Stimulated activated CD4-positive, alpha-beta T cell treated with anti-CD3 and anti-CD28 coated beads, Interleukin-15, amount 100 ng/mL, for 1 hour (primary cell): ENCODE data around the gene EN2.

ENCODE experiments used
- DNase-seq, 2 donors: peaks; one replicate each; pipeline ENCODE4 v3.0.0-alpha.2; 2020; ENCODE audit warnings: low read depth in 1 of 2, low spot score in 1 of 2

The EN2 gene

DNA sequence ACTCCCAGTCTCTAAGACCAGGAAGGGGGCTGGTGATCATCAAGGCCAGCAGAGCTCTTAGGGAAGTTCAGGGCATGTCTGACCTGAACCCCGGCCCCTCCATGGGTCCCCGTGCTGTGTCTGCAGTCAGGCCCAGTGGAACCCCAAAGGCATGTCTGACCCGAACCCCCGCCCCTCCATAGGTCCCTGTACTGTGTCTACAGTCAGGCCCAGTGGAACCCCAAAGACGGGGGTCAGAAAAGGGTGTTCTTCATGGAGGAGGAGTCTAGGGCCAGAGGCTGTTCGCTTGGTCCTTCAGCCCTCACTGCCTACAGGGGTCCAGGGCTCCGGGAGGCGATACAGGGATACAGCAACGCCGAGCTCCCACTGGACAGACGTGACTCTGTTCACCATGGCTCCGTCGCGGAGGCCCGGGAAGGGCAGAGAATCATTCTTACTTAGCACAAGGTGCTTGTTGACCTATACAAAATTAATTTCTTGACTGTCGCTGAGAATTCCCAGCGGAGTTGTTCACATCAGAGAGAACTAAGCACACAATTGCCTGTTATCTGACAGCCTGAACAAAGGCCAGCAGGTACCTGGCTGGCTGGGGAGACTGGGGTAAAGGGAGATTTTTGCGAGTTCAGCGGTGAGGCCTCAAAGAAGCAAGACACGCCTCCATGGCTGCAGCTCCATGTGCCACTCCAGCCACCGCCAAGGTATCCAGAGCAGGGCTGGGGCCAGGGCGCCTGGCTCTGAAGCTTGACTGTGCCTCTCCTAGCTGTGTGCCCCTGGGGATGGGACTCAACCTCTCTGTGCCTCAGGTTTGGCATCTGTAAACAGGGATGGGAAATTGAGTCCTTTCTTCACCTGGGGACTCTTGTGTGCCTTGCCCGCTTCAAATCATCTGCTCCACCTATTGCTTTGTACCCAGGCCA, 26.8 kb downstream of the EN2 start:
- DNase-seq, result no peak

GRCh38 chr7:155486783-155487508, 29.0 kb downstream of the EN2 start:
- no peak for DNase-seq

GRCh38 chr7:155487509-155488482, 29.9 kb downstream of the EN2 start:
- DNase-seq, result no peak

DNA sequence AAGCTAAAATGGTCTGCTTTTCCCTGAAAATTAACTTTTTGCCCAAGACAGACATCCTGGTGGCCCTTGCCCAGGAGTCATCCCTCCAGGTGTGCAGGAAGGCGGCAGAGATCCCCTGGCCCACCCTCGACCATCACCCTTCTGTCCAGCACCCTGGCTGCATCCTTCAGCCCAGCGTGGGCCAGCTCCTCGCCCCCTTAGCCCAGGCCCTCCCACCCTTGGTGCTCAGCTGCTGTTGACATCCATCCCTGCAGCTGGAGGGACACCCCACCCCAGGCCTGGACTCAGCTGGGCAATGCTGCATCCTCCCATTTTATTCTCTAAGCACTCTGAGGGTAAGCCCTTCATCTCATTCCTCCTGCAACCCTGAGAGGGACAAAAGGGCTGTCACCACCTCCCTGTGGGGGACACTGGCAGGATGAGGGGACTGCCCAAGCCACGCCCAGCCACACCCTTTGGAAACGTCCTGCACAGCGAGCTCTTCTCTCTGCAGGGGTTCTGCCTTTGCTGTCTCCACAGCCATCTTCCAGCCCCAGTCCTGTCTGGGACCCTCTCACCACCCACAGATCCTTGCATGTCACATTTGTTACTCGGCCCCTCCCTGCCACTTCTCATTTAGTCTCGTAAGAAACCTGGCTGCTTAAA, 30.7 kb downstream of the EN2 start:
- no peak for DNase-seq

- DNase-seq, result no peak
Observed at GRCh38 chr7:155489158-155489840, 31.4 kb downstream of the EN2 start.

DNA sequence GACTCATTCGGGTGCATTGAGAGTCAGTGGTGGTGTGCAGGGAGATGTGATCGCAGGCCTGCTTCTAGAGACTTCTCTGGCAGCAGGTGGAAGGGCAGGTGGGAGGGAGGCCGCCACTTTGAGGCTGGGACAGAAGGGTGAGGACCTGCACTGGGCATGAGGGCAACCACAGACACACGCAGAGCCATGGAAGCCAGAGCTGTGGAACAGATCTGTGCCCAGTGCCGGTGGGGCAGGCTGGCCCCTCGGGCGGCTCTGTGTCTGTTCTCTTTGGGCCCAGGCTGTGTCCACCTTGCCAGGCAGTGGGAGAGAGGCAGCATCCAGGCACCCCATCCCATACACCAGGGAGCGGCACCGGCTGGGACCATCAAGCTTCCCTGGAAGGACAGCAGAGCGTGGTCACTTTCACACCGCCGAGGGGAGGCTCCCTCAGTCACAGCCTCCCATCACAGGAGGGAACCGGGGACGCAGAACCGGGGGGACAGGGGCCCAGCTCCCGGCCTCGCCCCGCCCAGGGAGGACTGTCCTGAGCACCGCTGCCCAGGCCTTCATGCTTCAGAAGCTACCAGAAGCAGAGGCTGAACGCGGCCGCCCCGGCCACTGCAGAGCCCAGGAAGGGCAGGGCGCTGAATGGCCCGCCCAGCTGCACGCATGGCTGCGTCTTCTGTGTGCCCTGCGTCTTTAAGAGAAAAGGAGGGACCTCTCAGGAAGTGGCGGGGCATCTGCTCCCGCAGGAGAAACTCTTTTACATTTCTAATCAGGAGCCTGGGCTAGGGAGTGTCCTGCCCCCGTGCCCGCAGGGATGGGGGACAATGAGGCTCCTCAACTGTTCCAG, 32.1 kb downstream of the EN2 start:
- no peak for DNase-seq

GRCh38 chr7:155490697-155491628, 33.0 kb downstream of the EN2 start:
- DNase-seq, result no peak

DNA sequence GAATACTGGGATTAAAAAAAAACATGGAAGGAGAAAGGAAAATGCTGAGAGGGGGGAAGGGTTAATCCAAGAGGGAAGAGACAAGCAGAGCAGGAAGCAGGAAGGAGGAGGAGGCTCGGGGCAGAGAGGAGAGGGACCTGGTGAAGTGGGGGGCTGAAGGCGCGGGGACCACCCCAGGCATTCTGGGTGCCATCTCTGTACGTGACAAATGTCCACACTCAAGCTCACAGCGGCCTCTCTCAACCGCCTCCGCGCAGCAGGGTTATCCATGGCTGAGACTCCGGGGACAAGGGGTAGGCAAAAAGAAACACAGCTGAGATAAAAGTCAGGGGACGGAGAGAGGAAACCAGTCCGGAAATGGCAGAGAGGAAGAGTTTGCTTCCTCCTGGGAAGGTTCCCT, 33.9 kb downstream of the EN2 start:
- DNase-seq, result no peak

GRCh38 chr7:155493744-155494538, 36.0 kb downstream of the EN2 start:
- no peak for DNase-seq

DNA sequence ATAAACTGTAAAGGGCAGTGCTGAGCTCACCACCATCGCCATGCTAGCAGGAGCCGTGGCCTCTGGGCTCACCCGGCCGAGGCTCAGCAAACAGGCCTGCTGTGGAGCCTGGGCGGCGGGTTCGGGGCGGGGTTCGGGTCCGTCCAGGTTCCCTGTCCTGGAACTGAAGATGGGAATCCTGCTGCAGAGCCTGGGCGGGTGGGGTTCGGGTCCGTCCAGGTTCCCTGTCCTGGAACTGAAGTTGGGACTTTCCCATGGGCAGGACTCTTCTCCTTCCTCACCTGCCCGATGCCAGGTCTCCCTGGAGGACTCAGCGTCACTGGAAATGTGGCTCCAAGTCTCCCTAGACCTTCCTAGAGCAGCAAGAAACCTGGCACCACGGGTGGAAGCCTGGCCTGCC, 36.6 kb downstream of the EN2 start:
- DNase-seq, result no peak

DNA sequence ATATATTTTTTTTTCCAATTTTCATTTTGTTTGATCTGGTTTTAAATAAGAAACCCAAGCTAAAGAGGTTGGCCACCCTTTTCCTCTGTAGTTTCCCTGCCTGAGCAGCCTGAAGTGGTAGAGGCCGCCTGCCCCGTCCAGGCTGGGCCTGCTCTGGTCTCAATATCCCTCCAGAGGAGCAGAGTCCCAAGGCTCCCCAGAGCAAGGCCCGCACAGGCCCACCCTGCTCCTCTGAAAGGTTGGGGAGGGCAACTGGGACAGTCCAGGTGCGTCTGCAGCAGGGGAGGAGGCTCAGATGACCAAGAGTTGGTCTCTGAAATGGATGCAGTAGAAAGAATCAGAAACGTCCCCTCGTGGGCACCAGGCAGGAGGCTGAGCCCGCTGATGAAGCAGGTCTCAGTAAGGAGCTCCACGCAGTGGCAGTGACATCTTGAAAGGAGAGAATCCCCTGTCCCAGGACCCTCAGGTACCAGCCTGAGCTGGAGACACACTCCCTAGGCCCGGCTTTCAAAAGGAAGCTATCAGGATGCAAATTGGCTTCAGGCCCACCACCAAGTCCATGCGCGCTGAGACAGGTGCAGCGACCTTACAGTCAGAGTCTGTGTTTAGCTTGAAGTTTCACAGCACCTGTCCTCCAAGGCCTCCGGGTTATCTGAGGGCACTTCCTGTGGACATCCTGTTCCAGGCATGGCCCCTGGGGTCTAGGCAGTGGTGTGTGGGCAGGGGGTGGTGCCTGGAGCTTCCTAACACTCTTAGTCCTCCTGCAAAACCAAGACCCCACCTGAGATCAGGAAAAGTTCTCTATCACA, 37.7 kb downstream of the EN2 start:
- no peak for DNase-seq

- DNase-seq, result no peak
Observed at GRCh38 chr7:155496267-155497005, 38.5 kb downstream of the EN2 start.

- no peak for DNase-seq
Observed at GRCh38 chr7:155497149-155497901, 39.4 kb downstream of the EN2 start.

DNA sequence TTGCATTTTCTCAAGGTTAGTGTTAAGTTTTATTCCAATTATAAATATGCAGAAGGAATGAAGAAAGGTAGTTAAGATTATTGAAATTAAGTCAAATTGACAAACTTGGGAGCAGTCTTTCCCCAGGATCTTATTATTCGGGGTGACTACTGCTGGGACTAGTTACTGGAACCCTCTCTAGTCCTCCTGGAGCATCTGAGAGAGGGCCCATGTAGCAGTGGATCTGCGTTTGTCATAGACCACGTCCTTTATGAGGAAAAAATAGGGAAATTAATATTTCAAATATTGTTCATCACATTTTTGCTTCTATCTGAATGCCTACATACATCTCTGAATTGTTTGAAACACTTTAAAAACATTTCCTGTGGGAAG, 47.5 kb downstream of the EN2 start:
- DNase-seq, result no peak

DNA sequence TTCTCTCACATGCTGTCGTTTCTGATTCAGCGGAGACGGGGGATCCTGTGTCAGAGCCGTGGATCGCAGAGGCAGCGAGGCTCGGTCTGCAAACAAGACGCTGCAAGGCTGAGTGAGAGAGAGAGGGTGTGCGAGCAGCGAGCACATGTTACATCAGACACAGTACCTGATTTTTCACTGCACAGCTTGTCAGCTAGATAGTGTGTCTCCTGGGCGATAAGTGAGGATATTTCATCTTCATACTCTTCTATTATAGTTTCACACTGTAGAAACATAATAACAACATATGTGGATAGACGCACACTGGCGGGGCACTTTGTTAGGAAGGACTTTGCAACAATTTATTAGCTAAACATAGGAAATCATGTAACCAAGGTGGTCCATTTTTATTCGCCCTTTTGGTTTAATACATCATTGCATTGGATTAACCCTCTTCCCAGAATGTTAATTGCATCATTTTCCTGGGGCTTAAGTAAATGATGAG, 49.0 kb downstream of the EN2 start:
- DNase-seq, result no peak
